ENCODE measurements around the gene RAB36. TPM values are rescaled to one million over a fixed set of nuclear protein-coding genes. Genes with fewer than 3 reads are reported as not detected.

The RAB36 gene
- total and polyA plus RNA-seq, 4 donors = 0.22 to 0.56 (median 0.37) TPM

GRCh38 chr22:23110922-23111527 lies 34.3 kb upstream of the RAB36 start:
- no peak for DNase-seq (ENCODE audit: low spot score)
- Histone ChIP-seq H3K27me3 (ENCODE audit: control insufficient read depth in 4 of 4, insufficient read depth in 4 of 4, low read length in 3 of 4) (no peaks in the 10 kb centered on the region), H3K9me3 (ENCODE audit: control insufficient read depth in 4 of 4, low read length in 3 of 4) (no peaks in the 10 kb centered on the region), H3K9ac (ENCODE audit: low read depth in 1 of 2, low read length in 2 of 2) (no peak overlapping the region), H3K27ac (ENCODE audit: low read depth in 1 of 2, low read length in 2 of 2) (no peak overlapping the region), H3K4me3 (ENCODE audit: low read depth in 1 of 3, low read length in 3 of 3) (no peak overlapping the region), H3K36me3 (ENCODE audit: control insufficient read depth in 4 of 4, insufficient read depth in 3 of 4, low read depth in 1 of 4, low read length in 3 of 4) (no peaks in the 10 kb centered on the region), H3K4me1 (ENCODE audit: control insufficient read depth in 4 of 4, insufficient read depth in 4 of 4, low read length in 3 of 4) (no peaks in the 10 kb centered on the region)
- WGBS = 93% methylated on average over 15 of the region's 15 CpGs
- TF ChIP-seq FOXA1 (IDR thresholded peaks at IDR 0.05) (no peak), JUND (IDR thresholded peaks at IDR 0.05) (no peak), HNF4G (IDR thresholded peaks at IDR 0.05) (no peak), REST (IDR thresholded peaks at IDR 0.05) (no peak), RAD21 (IDR thresholded peaks at IDR 0.05) (no peak), MAX (IDR thresholded peaks at IDR 0.05) (no peak), SP1 (IDR thresholded peaks at IDR 0.05) (no peak), RXRA (IDR thresholded peaks at IDR 0.05) (no peak), CTCF (IDR thresholded peaks at IDR 0.05; ENCODE audit: low read depth, low read length, missing input control) (no peak), ATF3 (IDR thresholded peaks at IDR 0.05) (no peak), ZBTB33 (IDR thresholded peaks at IDR 0.05) (no peak), YY1 (IDR thresholded peaks at IDR 0.05) (no peak), GABPA (IDR thresholded peaks at IDR 0.05 in 1 of 2, conservative IDR thresholded peaks at IDR 0.05 in 1 of 2) (no peak)

GRCh38 chr22:23112472-23113012 lies 32.7 kb upstream of the RAB36 start:
- Histone ChIP-seq H3K9me3 (ENCODE audit: control insufficient read depth in 4 of 4, low read length in 3 of 4) (no peaks in the 10 kb centered on the region), H3K4me1 (ENCODE audit: control insufficient read depth in 4 of 4, insufficient read depth in 4 of 4, low read length in 3 of 4) (no peaks in the 10 kb centered on the region), H3K27ac (ENCODE audit: low read depth in 1 of 2, low read length in 2 of 2) (no peak overlapping the region), H3K36me3 (ENCODE audit: control insufficient read depth in 4 of 4, insufficient read depth in 3 of 4, low read depth in 1 of 4, low read length in 3 of 4) (no peaks in the 10 kb centered on the region), H3K9ac (ENCODE audit: low read depth in 1 of 2, low read length in 2 of 2) (no peak overlapping the region), H3K4me3 (ENCODE audit: low read depth in 1 of 3, low read length in 3 of 3) (no peak overlapping the region), H3K27me3 (ENCODE audit: control insufficient read depth in 4 of 4, insufficient read depth in 4 of 4, low read length in 3 of 4) (no peaks in the 10 kb centered on the region)
- no peak for DNase-seq (ENCODE audit: low spot score)
- 90% methylated on average over 9 of the region's 9 CpGs for WGBS
- TF ChIP-seq ZBTB33 (IDR thresholded peaks at IDR 0.05) (no peak), TAF1 (conservative IDR thresholded peaks at IDR 0.05) (no peak), HNF4A (conservative IDR thresholded peaks at IDR 0.05) (no peak), JUND (IDR thresholded peaks at IDR 0.05) (no peak), FOXA1 (IDR thresholded peaks at IDR 0.05) (no peak), GABPA (IDR thresholded peaks at IDR 0.05 in 1 of 2, conservative IDR thresholded peaks at IDR 0.05 in 1 of 2) (no peak), NR2F2 (IDR thresholded peaks at IDR 0.05) (no peak), EGR1 (IDR thresholded peaks at IDR 0.05; ENCODE audit: low read depth in 2 of 2) (no peak), RXRA (IDR thresholded peaks at IDR 0.05) (no peak), REST (IDR thresholded peaks at IDR 0.05) (no peak), ATF3 (IDR thresholded peaks at IDR 0.05) (no peak)

Data from liver (tissue), 9 donors.